ENCODE measurements around the gene ZBTB20. TPM values are rescaled to one million over a fixed set of nuclear protein-coding genes. Genes with fewer than 3 reads are reported as not detected.

The ZBTB20 gene
- polyA plus RNA-seq, 1 of the 3 experiments (the other 2 are of a cell fraction), result 0.43 TPM

GRCh38 chr3:114668099-114668498 is 479.0 kb downstream of the ZBTB20 start:
- Histone ChIP-seq H3K79me2 (ENCODE audit: insufficient read depth) (no peaks in the 10 kb centered on the region), H3K27ac (ENCODE audit: low read depth in 2 of 2, low read length in 1 of 2) (no peak overlapping the region), H3K4me3 (ENCODE audit: low read depth in 2 of 2, low read length in 1 of 2) (no peak overlapping the region), H3K9ac (no peak overlapping the region), H3K9me2 (no peaks in the 10 kb centered on the region), H3K4me2 (no peak overlapping the region), H3K4me1 (ENCODE audit: control insufficient read depth in 1 of 2, insufficient read depth in 2 of 2, low read depth in 1 of 2, low read length in 1 of 2) (peaks cover 0 to 14% of the 10 kb centered on the region in 2 experiments; a peak in 1 of 4 replicates), H3K27me3 (ENCODE audit: insufficient read depth) (no peaks in the 10 kb centered on the region), H4K20me1 (ENCODE audit: insufficient read depth) (no peaks in the 10 kb centered on the region), H3F3A (replicated peaks; ENCODE audit: insufficient read depth) (peaks cover 4% of the 10 kb centered on the region), H3K9me3 (no peaks in the 10 kb centered on the region), H3K36me3 (replicated peaks in 1 of 2; ENCODE audit: control insufficient read depth in 1 of 2, insufficient read depth in 2 of 2, low read length in 1 of 2) (no peaks in the 10 kb centered on the region), H2AFZ (ENCODE audit: low read depth) (no peak overlapping the region)
- 83% methylated on average over 2 of the region's 2 CpGs for WGBS (ENCODE audit: low lambda C conversion rate)
- no peak for DNase-seq
- TF ChIP-seq NFIC (IDR thresholded peaks at IDR 0.05; ENCODE audit: borderline replicate concordance) (no peak), MXI1 (IDR thresholded peaks at IDR 0.05; ENCODE audit: low read depth, low read length) (no peak), GATA2 (CRISPR knock-in tag; IDR thresholded peaks at IDR 0.05) (no peak), JUND (IDR thresholded peaks at IDR 0.05) (no peak), RXRA (IDR thresholded peaks at IDR 0.05; ENCODE audit: borderline replicate concordance, low read depth) (no peak), TAF1 (IDR thresholded peaks at IDR 0.05; ENCODE audit: borderline replicate concordance, low read depth, low read length) (no peak), TEAD4 (IDR thresholded peaks at IDR 0.05; ENCODE audit: borderline replicate concordance, insufficient read depth) (no peak), USF1 (IDR thresholded peaks at IDR 0.05; ENCODE audit: borderline replicate concordance, low read depth) (no peak), IRF3 (IDR thresholded peaks at IDR 0.05; ENCODE audit: low read depth, low read length) (no peak), PBX3 (IDR thresholded peaks at IDR 0.05) (no peak), YY1 (IDR thresholded peaks at IDR 0.05; ENCODE audit: low read depth) (no peak), FOXM1 (IDR thresholded peaks at IDR 0.05; ENCODE audit: low read depth) (no peak), USF2 (IDR thresholded peaks at IDR 0.05; ENCODE audit: borderline replicate concordance, low read depth, low read length) (no peak), CTCF (IDR thresholded peaks at IDR 0.05) (no peak), CHD2 (IDR thresholded peaks at IDR 0.05; ENCODE audit: low read length, partially characterized antibody) (no peak)
- ChIA-PET CTCF (interaction anchor here (0.7 kb wide), 1 partner anchor 190 kb away, joined by 3 read pairs; no protein-coding TSS in a partner anchor), POLR2A (no interaction called here)

All from SK-N-SH (cell line).